ENCODE data around the gene EXD3.

The EXD3 gene

DNA sequence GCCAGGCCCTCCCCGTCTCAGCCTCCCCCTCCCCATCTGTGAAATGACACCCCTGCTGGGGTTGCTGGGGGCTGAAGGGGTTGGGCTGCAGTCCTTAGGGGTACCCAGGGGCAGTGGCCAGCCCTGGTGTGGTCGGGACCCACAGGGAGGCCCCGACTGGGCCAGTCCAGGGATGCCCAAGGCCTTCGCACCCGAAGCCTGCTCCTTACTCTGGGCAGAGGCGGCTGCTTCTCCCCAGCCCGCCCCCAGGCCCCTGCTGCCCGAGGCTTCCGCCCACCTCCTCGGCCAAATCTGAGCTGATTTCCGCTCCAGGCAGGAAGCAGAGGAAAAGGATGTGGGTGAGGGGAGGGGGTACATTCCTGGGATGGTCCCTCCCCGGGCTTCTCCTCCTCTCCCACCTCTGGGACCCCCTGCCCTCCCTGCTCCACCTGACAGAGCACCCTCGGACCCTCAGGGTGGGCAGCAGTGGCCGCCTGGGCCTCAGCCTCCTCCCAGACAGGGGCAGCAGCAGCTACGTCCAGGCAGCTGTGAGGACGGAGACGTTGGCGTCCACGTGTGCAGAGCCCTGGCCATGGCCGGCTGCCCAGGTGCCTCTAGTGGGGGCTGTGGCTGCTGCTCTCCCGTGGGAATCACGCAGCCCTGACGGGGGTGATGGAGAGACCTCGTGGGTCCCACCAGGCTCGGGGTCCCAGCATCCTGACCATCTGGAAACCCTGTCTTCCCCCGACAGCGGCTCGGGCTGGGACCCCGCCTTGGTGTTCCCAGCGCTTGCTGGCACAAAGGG is 116.7 kb downstream of the EXD3 start:
- DNase-seq (ENCODE audit: low spot score) = no peak

DNA sequence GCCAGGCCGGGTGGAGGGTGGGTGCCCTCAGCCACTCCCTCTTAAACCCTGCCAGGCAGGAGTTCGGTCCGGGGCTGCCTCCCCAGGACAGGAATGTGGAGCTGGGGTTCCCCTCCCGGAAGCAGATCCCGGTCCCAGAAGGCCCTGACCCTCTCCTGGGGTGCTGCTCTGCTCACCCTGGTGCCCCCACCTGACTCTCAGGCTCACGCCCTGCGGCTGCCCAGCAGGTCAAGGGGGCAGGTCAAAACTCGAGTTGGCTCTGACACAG is 117.2 kb downstream of the EXD3 start:
- DNase-seq (ENCODE audit: low spot score) = no peak

GRCh38 chr9:137305060-137305797 is 117.7 kb downstream of the EXD3 start:
- DNase-seq (ENCODE audit: low spot score) = no peak

DNA sequence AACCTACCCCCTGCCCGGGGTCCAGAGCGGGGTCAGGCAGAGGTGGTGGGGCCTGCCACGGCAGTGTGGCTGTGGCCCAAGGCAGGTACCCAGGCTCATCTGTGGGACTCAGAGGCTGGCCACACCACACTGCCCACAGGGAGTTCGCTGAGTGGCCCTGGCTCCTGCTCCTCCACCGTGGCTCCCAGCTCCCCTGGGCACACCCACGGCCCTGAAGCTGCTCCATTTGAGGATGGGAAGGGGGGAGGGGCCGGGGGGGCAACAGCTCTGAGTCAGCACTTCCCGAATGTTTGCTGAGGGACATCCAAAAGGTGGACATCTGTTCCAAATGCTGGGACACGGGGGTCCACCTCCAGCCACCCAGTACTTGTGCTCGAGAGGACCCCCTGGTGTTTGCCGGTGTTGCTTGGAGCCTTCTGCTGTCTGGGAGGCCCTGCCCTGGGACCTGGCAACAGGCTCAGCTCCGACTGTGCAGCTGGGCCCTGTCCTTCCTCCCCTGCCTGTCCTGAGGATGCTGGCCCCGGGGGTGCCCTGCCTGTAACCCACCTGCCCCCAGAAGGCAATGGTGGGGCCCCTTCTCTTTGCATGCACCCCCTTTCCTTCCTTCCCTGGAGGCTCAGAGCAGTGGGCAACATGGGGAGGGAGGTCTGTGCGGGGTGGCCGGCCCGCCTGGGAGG is 118.4 kb downstream of the EXD3 start:
- no peak for DNase-seq (ENCODE audit: low spot score)

- DNase-seq (ENCODE audit: low spot score) = no peak
Observed at GRCh38 chr9:137303893-137304382, 119.0 kb downstream of the EXD3 start.

DNA sequence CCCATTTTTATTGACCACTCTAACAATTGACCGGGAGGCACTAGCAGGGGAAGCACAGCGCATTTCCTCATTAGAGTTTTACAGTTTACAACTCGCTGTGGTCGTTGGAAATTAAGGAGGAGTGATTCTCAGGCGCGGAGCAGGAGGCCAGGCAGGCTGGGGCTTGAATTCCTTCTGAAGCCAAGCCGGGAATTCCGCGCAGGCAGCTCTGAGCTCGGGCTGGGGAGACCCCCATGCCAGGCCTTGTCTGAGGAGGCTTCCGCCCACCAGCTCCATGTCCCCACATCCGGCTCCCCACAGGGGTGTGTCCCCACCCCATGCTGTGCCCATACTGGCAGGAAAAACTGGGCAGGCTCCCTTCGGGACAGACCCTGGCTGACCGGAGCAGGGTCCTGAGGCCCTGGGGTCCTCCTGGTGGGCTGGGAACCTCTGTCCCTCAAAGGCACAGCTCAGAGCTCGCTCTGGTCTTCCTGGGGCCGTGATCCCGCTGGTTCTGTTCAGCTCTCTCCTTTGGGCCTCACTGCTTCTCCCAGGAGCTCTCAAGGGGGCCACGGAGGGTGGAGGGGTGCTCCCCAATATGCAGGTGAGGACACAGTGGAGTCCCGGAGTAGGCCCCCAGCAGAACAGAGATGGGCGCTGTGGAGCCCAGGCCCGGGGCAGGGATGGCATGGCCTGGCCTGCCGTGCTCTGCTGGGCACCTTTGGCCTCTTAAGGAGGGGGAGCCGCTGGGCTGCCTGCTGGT is 119.6 kb downstream of the EXD3 start:
- DNase-seq (ENCODE audit: low spot score) = no peak

DNA sequence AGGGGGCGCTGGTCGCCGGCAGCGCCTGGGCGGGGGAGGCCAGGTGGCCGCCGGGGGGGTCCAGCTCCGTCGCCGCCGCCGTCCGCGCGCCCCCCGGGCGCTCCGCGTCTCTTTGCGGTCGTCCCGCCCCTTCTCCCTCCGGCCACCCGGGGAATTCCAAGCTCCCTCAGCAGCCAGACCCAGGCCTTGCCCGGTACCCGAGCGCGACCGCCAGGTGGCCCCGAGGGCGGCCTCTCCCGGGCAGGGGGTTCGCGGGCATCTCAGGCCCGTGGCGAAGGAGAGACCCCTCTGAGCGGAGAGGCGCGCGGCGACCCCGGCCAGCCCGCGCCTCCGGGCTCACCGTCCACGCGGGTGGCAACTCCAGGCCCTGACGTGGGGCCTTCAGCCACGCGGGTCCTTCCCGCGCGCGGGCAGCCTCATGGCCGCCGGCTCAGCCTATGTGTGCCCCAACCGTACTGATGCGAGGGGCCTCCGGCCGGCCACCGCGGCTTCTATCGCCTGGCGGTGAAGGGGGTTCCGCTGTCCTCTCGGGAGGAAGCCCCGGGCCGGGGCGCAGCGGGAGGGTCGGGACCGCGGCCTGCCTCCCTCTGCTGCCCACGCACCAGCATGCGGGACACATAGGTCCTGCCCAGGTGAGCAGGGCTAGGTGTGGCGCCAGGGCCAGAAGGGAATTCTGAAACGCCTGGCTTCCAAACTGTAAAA is 120.4 kb downstream of the EXD3 start:
- no peak for DNase-seq (ENCODE audit: low spot score)

DNA sequence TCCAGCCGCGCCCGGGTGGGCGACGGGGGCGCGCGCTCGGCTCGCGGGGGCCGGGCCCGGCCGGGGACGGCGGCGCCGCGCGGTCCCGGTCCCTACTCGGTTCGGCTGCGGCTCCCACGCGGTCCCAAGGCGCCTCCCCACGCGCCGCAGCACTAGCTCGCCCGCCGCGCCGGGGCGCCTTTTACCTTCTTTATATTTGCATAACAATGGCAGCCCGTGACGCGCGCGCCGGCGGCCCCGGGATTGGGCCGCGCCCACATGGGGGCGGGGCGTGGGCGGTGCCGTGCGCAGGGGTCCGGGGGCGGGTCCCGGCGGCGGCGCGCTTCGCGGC is 120.9 kb downstream of the EXD3 start, which contains the start of gene NRARP:
Gene NRARP, minus strand, starts transcription at position 154 of the 331 bp plus-strand sequence. CDS start 343 bp downstream, outside the sequence.
- DNase-seq (ENCODE audit: low spot score) = peak; percentile 86

GRCh38 chr9:137301081-137301947 is 121.6 kb downstream of the EXD3 start:
- no peak for DNase-seq (ENCODE audit: low spot score)

GRCh38 chr9:137300567-137301080 is 122.3 kb downstream of the EXD3 start:
- DNase-seq (ENCODE audit: low spot score) = no peak

- DNase-seq (ENCODE audit: low spot score) = no peak
Observed at GRCh38 chr9:137299938-137300337, 123.0 kb downstream of the EXD3 start.

- DNase-seq (ENCODE audit: low spot score) = no peak
Observed at GRCh38 chr9:137299203-137299565, 123.8 kb downstream of the EXD3 start.

- no peak for DNase-seq (ENCODE audit: low spot score)
Observed at GRCh38 chr9:137298401-137299202, 124.4 kb downstream of the EXD3 start.

- no peak for DNase-seq (ENCODE audit: low spot score)
Observed at GRCh38 chr9:137297966-137298365, 125.0 kb downstream of the EXD3 start.

GRCh38 chr9:137296670-137297664 is 126.0 kb downstream of the EXD3 start:
- no peak for DNase-seq (ENCODE audit: low spot score)

- no peak for DNase-seq (ENCODE audit: low spot score)
Observed at GRCh38 chr9:137295849-137296669, 126.9 kb downstream of the EXD3 start.

DNA sequence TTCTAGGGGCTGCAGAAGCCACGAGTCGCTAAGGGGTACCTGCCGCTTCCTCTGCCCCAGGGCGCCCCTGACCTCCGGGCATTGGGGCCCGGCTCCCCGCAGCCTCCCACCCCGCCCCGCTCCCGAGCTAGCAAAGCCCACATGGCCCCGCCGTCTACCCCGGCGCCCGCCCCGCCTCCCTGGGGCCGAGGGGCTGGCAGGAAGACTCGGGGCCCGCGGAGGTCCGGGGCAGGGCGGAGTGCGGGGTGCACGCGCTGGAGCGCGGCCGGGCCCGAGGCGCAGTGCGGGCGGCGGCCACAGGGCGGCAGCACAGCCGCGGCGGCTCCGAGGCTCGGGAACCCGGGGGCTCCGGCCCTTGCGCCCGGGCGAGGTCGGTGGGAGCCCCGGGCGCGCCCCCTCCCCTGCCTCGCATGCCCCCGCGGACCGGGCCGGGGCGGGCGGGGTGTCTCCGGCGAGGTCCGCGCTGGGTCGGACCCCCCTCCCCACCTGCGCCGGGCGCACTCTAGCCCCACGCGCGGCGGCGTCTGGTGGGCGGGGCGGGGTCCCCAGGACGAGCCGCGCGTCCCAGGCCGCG is 127.6 kb downstream of the EXD3 start:
- peak; percentile 51 for DNase-seq (ENCODE audit: low spot score)
